Tongue (tissue), 2 donors: ENCODE data around the gene SUSD6. TPM values are rescaled to one million over a fixed set of nuclear protein-coding genes. Genes with fewer than 3 reads are reported as not detected.
A peak's percentile ranks its signal among the peaks of the same experiment; 100 is the strongest.

ENCODE experiments used
- DNase-seq: peaks from one replicate; pipeline ENCODE4 v3.0.0-alpha.2; 2015
- total RNA-seq: library from RNA; depleted of rRNA; stranded (reverse); fragments of >200 nt; gene quantifications from one replicate; pipeline ENCODE4 v1.2.3, GENCODE V29; 2014

SUSD6 gene
- total RNA-seq: 27.2 TPM

DNA sequence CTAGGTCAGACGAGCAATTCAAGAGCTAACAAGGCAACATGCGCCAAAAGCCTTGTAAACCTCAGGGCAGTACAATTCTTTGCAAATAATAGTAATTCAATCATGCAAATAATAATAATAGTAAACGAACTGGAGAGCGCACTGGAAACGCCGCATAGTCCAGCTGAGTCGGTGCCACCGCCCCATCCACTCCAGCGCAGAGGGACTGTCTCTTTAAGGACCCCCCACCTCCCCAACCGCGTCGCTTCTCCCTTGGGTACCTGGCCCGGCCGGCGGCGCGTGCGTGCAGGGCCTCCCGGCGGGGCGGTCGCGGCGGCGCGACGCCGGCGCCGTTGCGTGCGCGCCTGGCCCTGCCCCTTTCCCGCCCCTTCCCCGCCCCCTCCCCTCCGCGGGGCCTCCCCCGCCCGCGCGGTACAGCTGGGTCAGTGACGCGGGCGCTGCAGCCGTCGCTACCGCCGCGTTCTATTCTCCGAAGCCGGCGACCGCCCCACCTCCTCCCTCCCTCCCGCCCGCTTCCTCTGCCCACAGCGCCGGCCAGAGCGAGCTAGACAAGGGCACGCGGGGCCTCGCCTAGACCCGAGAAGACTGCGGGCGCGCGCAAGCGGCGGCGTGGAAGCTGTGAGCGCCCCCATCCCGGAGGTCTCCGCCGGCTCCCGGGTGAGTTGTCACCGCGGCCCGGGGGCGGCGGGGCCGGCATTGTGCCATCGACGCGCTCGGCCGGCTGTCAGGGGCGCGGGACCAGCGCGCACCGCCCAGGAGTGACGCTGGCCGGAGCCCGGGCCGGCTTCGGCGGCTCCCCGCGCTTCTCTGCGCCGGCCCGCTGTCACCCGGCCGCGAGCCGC lies at the start of gene SUSD6:
TSS of gene SUSD6 (plus strand) at position 425 of the 842 bp plus-strand sequence. CDS start 46,997 bp downstream, outside the sequence.
- DNase-seq: peak; percentile 96

DNA sequence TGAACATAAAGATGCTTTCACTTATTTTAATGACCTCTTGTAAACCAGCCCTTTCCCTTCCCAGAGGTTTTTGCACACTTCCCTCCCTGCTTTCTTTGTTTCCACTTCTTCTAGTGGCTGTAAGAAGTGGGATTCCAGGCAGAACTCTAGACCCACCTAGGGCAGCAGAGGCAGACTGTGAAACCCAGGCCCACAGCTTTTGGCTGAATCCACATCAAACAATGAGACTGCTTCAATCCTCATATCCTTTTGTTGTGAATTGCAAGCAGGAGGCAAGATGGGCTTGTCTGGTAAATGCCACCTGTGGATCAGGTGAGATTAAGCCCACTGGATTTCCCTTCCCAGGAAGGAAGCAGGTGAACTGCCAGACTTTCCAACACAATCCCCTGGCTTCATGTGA lies 49.5 kb upstream of the SUSD6 start:
- DNase-seq: no peak

DNA sequence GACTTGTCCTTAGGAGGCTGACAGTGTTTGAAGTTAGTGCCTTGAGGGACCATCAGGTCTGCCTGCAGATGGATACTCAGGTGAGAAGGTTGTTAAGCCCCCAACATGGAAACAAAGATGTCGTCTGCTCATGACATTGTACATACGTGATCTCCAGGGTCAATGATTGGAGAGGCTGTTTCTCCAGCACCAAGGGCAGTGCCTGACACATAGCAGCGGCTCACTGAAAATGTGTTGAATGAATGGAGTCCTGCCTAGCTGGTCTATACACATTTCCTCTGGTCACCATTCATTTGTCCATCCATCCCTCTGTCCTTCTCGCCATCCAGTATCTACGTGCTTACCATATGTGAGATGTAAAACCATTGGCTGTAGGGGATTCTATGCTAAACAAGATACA lies 43.8 kb upstream of the SUSD6 start:
- no peak for DNase-seq

DNA sequence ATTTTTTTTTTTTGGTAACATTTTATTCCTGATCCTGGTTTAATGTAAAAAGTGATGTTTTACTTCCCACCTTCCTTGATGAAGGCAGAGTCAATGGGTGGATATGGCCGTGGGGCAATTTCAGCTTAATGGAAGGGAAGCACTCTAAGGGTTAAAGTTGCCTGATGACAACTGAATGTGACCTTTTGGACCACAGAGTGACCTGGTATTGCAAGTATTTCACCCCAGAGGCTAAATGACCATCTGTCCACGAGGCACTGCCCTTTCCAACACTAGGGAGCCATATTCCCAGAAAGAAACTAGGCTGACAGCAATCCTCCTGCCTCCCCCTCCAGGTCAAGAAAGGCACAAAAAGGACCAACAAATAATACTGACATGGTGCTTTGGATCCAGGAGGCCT lies 41.5 kb upstream of the SUSD6 start:
- no peak for DNase-seq

GRCh38 chr14:69570836-69571330 lies 40.5 kb upstream of the SUSD6 start:
- no peak for DNase-seq

GRCh38 chr14:69571449-69572029 lies 39.9 kb upstream of the SUSD6 start:
- peak; percentile 29 for DNase-seq

DNA sequence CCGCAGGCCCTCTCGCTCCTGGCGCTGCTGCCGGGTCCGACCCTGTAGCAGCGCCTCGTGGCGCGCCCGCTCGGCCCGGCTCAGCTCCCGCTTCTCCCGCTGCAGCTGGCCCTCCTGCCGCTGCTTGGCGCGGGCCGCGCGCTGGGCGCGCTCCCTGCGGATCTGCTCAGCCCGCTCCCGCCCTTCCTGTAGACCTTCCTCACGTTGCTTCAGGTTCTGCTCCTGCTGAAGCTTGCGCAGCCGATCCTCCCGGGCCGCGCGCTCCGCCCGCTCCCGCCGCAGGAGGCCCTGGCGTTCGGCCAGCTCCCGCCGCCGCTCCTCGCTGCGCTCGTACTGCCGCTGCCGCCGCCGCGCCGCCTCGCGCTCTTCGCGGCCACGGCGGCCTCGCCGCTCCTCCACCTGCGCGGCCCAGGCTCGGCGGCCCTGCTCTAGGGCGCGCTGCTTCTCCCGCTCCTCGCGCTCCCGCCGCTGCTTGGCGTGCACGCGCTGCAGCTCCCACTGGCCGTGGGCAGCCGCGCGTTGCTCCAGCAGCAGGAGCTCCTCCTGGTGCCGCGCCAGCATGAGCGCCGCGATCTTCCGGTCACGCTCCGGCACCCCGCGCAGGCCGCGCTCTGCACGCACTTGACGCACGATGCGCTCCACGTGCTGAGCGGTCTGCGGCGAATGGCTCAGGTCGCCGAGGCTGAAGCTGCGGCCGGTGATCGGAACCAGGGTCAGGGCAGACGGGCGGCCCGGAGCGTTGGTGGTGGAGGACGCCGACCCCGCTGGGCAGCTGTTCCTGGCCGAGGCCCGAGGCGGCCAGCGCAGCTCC lies 39.2 kb upstream of the SUSD6 start:
- DNase-seq: peak; percentile 64

GRCh38 chr14:69572841-69573135 lies 38.6 kb upstream of the SUSD6 start:
- DNase-seq: no peak

DNA sequence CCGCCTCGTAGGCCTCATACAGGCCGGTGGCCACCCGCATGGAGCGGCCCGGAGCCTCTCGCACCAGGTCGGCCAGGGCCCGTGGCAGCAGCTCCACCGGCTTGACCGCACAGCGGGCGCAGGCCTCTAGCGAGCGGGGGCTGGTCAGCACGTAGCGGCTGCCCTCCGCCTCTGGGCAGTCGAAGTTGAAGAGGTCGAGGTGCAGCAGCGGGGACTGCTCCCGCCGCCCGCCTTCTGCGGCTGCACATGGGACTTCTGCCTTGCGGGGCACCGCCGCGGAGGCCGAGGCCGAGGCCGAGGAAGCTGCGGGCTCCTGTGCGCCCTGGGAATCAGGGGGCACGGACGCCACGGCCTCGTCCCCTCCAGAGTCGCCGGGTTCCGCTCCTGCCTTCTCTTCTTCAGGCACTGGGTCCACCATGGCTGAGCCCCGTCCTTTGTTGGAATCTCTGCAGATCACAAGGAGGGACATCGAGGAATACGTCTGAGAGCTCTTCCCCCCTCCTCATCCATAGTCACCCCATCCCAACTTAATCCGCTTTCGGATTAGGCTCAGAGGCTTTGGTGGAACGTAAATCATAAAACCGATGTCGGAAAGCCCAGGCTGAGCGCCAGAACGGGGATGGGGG lies 38.1 kb upstream of the SUSD6 start:
- DNase-seq: no peak

DNA sequence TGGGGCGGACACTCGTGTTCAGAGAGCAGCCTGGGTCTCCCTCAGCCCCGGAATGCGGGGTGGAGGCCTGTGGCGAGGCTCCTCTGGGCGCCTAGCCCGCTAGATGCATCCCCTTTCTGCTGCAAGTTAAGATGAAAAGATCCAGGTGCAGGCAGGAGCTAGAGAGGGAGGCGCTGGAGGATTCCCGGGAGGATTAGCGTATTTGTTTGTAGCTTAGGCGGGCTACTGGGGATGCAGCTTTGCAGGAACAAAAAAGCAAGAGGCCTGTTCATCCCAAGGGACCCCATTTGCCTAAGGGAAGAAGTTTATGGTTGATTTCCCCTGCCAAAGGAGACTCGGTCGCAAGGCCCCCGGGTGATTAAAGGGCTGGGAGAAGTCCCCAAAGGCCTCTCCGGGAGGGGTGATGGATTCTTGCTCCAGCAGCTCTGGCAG lies 37.5 kb upstream of the SUSD6 start:
- DNase-seq: peak; percentile 65

- DNase-seq: peak; percentile 83
These were observed 37.0 kb upstream of the SUSD6 start, which contains the start of gene CCDC177 for GRCh38 chr14:69574263-69574953. Gene CCDC177 (minus strand): TSS chr14:69574871. CDS start chr14:69573622, 1,249 bp downstream.

- DNase-seq: no peak
These were observed 36.5 kb upstream of the SUSD6 start for GRCh38 chr14:69574954-69575295.

DNA sequence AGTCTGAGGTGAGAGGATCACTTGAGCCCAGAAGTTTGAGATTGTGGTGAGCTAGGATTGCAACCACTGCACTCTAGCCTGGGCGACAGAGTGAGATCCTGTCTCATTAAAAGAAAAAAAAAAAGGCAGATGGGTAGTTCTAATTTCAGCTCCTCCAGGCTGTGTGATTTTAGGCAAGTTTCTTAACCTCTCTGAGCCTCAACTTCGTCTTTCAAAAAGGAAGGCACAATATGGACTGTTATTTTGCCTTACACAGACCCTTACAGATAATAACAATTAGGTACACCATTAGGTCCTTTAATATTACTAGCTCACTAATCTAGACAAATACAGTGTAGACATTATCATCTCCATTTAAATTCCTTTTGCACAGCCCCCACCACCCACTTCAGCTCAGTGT lies 31.9 kb upstream of the SUSD6 start:
- no peak for DNase-seq

DNA sequence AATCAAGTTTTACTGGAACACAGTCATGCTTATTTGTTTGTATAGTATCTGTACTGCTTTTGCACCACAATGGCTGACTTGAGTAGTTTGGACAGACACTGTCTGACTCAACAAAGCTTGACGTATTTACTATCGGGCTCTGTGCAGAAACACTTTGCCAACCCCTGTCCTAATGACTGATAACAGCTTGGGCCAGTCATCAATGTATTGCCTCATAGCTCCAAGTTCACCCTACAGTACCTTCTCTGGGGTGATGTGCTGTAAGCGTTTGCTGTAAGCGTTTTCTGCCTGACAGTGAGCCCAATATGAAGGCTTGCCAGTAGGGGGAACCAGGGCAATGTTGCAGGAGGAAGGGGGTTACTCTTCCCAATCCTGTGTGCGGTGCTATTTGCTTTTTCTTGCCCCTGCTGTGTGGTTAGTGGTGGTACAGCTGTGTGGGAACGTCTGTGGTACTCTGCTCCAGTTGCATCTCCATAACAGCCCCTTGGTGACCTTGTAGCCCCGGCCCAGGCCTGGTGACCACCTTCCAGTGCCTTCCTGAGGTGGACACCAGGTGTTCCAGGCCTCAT lies 31.3 kb upstream of the SUSD6 start:
- DNase-seq: peak; percentile 47

DNA sequence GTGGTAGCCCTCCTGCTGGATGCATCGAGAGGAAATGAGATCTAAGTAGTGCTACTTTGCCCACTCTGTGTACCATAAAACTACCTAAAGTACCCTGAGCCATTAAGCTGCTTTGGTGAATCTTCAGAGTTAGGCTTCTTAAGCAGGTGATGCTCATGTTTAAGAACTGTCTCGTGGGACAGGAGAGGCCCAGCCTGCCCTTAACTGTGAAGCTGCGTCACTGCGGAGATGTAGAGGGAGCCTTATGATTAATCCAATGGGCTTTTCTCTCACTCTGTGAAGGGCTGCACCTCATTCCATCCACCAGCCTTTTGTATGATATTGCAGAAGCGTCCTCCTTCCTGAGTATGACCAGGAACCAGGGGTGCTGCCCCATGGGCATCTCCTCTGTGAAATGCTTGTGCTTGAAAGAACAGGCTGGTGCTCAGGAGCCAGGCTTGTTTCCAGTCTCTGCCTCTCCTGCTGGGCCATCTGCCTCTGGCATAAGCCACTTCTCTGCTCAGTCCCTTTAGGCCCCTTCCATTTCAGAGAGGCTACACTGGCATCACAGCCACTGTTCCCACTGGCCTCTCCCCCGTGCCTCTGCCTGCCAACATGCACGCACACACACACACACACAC lies 30.0 kb upstream of the SUSD6 start:
- no peak for DNase-seq

- DNase-seq: no peak
These were observed 29.2 kb upstream of the SUSD6 start for GRCh38 chr14:69582212-69582611.

DNA sequence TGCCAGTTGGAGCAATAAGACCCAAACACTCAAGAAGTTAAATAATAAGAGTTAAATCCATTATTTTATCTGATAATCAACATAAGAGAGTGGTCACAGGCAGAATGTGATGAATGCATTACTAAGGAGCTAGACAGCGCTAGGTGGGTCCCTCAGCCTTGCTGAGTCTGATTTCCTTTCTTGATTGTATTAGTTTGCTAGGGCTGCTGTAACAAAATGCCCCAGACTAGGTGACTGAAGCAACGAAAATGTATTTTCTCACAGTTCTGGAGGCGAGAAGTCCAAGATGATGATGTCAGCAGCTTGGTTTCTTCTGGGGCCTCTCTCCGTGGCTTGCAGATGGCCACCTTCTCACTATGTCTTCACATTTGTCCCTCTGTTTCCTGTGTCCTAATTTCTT lies 28.6 kb upstream of the SUSD6 start:
- no peak for DNase-seq

DNA sequence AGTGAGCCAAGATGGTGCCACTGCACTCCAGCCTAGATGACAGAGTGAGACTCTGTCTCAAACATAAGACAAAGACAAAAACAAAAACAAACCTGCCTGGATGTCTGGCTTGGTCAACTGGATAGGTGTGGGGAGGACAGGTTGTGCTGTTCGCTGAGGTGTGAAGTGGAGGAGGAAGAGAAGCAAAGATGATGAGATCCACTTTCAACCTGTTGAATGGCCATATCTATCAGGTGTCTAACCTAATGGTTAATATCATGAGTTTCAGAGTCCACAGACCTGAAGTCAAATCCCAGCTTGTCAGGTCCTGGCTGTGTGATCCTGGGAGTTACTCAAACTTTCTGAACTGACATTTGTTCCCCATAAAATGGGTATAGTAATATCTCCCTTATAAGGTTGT lies 27.0 kb upstream of the SUSD6 start:
- no peak for DNase-seq

- DNase-seq: no peak
These were observed 25.0 kb upstream of the SUSD6 start for GRCh38 chr14:69586404-69586803.

GRCh38 chr14:69587389-69587788 lies 24.0 kb upstream of the SUSD6 start:
- DNase-seq: no peak

DNA sequence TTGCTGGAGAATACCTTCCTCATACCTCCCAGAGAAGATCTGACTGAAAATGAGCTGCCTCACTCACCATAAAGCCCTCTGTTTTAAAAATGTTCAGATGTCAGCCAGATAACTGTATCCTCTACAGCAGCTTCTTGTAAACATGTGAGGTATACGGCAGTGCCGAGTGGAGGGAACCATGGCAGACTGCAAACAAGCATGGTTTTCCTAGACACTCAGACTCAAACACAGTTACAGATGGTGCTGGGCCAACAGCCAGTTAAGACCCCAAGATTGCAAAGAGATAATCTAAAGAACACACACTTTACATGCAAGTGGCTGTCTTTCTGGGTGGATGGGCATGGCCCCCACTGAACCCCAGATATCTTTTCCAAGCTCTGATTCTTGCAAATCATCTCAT lies 20.1 kb upstream of the SUSD6 start:
- peak; percentile 30 for DNase-seq
